GM21786 (cell line): ENCODE measurements around the gene RPS6KA6.

Experiments
- ATAC-seq: cut with Tn5 transposase; IDR thresholded peaks from one replicate; pipeline ENCODE4 v1.9.1; 2021; ENCODE audit not compliant: unreplicated experiment

The RPS6KA6 gene

DNA sequence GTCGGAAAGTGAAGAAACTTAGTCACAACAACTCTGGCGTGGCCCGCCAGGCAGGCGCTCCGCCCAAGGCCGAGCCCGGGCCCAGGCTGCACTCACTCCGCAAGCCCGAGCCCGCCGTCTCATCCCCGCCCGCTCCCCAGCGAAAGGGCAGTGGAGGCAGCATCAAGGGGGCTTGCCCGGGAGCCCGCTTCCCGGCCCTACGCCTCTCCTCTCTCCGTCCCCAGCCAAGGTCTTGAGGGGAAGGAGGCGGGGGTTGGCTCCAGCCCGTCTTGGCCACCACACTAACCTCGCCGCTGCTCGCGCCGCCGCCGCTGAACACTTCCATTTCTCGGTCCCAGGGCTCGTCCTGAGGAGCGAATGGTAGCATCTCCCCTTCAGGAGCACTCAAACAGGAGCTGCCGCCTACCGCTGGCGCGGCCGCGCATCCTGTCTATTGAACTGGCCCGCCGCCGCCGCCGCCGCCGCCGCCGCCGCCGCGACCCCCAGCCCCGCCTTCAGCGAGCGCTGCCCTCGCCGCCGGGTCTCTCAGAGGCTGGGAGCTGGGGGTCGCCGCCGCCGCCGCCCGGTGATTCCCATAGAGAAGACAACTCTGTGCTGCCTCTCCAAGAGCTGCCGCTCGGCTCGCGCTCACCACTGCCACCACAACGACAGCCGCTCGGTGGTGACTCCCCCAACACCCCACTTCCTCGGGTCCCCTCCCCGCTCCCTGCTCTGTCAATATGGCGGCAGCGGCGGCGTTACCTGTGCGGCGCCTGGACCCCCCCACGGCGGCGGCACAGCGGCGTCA lies at the start of gene RPS6KA6:
TSS of gene RPS6KA6 (minus strand) at position 667 of the 787 bp plus-strand sequence. CDS start at position 367, 300 bp downstream.
- no peak for ATAC-seq

DNA sequence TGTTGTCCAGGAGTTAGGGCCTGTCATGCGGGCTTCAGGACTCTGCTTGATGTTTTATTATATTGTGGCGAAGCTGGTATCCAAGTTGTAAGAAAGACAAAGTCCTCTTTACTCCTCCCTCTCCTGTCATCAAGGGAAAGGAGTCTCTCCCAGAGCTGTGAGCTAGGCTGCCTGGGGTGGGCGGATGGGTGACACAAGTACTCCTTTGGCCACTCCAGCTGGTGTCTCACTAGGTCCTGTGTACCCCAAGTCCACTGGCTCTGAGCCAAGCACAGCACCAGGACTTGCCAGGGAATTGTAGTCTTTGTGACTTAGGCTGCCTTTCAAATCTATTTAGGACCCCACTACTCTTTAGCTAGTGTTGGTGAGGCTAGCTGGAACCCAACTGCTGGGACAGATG lies 36.7 kb upstream of the RPS6KA6 start:
- no peak for ATAC-seq

GRCh38 chrX:84223261-84223660 lies 35.3 kb upstream of the RPS6KA6 start:
- no peak for ATAC-seq

- no peak for ATAC-seq
Observed at GRCh38 chrX:84221181-84221580, 33.2 kb upstream of the RPS6KA6 start.

DNA sequence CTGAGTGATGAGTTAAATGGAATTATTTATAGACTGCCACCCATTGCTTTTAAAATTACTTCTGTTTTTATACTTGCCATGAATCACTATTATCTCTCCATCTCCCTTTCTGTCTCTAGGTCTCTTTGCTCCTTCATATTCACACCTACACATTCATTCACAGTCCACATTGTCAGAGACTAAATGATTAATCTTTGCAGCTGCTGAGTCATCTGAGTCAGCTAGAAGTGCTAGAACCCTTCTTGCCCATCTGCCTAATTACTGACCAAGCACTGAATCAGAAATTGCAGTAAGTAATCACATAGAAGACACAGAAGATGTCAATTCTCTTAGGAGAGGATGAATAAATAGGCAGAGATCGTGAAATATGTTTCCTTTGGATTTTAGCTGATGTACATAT lies 31.6 kb upstream of the RPS6KA6 start:
- no peak for ATAC-seq

GRCh38 chrX:84218726-84219125 lies 30.7 kb upstream of the RPS6KA6 start:
- no peak for ATAC-seq

GRCh38 chrX:84216881-84217280 lies 28.9 kb upstream of the RPS6KA6 start:
- no peak for ATAC-seq

DNA sequence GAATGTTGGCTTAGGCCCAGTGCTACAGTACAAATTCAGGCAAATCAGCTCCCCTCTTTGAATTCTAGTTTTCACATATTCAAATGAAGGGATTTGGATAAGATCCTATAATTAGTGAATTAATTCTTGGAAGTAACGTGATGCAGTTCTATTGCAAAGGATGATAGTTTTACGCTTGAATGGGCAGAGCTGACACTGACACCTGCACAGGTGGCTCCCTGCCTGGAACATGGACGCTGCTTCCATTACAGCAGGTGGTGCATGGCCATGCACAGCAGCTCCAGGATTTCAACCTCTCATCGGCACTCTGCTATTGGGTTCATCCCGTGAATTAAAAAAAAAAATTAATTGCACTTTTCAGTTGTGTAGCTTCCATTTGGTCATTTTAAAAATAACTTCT lies 28.4 kb upstream of the RPS6KA6 start:
- no peak for ATAC-seq

DNA sequence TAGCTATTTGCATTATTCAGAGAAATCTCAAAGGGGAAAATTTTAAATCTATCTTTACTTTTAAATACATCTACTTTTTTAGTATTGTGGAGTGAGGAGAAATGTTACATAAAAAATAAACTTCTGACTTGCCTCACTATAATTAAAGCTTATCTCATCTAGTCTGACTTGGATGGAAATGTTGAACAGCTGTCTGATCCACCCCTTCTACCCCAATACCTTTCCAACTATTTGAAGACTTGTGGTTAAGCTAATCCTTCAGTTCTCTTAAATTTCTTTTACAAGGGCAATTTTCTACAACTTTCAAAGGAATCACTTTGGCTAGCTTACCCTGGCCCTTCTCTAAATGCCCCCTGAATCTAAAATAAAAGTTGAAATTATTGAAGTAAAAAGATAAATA lies 17.3 kb upstream of the RPS6KA6 start:
- no peak for ATAC-seq

- no peak for ATAC-seq
Observed at GRCh38 chrX:84199688-84200087, 11.7 kb upstream of the RPS6KA6 start.

DNA sequence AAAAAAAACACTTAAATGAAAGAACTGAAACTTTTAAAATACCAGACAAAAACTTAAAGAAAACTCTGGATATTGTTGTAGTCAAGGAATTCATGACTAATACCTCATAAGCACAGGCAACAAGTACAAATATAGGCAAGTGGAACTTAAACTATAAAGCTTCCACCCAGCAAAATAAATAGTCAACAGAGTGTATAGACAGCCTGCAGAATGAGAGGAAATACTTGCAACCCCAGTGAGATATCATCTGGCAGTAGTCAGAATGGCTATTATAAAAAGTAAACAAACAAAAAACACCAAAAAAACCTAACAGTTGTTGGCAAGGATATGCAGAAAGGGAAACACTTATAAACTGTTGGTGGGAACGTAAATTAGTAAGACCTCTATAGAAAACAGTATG lies 9.6 kb upstream of the RPS6KA6 start:
- ATAC-seq, result no peak

DNA sequence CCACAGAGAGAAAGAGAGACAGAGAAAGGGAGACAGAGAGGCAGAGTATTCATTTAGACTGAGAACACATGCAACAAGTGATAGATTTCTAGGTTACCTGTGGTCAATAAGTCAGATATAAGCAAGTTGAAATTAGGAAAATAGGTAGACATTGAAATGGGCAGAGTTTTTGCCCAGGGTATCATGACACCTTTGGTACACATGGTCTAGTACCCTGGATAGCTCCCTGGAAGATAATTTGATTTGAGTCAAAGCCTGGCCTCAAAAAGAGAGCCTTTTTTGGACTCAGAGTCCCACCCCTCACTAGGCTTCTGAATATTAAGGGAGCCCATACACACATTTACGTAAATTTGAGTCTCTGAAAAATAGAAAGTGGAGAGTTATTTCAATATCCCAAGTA lies 4.0 kb upstream of the RPS6KA6 start:
- ATAC-seq, result no peak

DNA sequence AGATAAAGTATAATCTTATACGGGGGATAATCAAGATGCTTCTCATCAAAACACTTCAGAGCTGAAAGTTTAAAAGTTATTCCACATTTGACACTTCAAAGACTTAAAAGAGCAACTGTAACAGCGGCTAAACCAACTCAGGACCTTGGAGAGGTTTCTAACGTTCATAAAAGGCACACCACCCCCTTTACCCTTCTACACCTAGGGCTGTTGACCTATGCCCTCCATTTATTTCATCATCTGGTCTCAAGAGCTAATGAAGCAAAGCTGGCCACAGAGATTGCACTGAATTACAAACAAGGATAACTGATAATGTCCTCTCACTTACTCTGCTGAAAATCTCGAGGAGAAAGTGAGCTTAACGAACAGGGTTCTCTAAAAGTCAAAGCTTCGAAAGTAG lies 1.1 kb upstream of the RPS6KA6 start:
- ATAC-seq, result no peak

DNA sequence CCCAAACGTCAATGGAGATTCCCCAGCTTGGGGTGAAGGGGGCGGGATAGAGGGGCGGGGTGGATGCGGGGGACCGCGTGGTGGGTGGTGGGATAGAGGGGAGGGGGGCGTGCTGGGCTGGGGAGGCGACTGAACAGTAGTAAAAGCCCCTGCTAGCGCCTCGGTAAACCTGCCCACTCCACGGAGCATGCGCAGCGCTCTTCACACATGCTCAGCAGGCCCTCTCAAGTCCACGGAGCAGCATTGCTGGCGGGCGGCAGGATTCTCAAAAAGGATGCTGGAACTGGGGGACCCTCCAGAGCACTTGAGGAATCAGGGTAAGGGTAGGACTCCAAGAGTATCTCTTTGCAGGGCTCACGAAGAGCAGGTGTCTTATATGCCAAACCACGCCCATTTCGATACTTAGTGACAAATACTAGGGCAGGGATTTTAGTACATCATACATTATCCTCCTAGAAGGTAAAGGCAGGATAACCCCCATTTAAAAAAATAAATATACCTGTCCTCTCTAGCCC lies 378 bp upstream of the RPS6KA6 start:
- ATAC-seq, result no peak

DNA sequence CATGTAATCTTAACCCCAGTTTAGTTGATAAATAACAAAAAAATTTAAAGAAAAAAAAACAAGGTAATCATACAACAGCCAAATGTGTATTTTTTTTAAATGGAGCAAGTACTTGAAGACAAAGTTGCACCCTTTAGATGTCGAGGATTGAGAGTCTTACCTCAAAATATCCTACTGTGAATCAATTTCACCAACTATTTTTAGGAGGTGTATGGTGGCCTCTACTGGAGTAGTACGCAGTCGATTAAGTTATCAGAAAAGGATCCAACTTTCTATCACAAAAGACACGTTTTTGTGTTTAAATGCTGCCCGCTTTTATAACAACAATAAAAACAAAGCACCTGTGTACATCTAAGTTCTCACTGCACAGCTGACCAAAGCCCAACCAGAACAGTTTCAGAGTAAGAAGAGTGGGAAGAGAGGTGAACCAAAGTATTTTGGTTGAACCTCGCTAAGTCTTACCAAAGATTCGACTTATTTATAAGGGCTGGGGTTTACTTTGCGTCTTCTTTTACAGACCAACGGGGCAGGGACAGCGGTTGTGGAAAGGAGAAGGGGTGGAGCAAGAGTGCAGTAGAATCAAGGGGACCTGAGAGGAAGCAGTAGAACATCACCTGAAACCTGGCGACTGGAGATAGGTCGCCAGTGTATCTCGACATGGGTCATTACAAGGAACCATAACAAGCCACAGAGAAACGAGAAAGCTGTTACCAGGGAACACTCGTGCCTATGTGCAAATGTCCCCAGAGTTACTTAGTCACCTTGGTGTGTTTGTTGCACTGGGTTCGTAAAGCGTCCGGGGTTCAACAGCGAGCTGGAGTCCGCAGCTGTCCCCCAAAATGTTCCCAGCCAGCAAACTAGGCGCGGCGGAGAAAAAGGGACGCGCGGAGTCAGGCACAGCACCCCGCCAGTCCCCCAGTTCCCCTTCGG lies 1.1 kb downstream of the RPS6KA6 start:
- no peak for ATAC-seq

DNA sequence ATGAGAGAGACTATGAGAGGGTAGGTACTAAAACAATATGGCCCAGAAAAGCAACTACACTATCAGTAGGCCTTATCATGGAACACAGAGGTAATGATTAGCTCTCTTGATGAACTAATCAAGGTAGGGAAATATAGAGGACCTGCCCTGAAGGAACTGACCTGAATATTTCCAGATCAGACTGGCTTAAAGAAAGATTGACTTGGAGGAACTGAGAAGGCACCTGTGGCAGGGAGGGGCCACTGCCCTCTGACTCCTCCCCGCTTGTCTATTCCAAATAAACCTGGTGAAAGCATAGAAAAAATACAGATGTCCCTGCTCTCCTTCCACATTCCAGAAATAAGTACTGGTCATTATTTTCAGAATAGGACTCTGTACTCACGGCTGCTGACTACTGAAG lies 5.5 kb downstream of the RPS6KA6 start:
- no peak for ATAC-seq

DNA sequence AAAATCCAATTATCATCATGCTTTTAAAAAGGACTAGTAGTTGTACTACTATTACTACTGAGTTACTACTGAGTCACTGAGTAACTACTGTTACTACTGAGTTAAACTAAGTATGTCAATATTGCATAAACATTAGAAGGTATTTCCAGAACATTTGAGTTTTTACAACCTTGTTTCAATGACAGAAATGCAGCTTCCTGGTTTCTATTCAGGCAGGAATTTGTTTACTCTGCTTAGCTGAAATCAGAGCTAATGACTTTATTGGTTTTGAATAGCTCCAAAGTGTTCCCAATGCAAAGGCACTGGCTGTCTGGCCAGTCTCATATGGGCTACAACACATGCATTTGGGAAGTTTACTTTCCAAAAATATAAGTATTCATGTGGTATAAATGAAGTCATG lies 12.0 kb downstream of the RPS6KA6 start:
- ATAC-seq, result no peak

GRCh38 chrX:84175274-84175673 lies 12.7 kb downstream of the RPS6KA6 start:
- no peak for ATAC-seq

- ATAC-seq, result no peak
Observed at GRCh38 chrX:84174348-84174747, 13.7 kb downstream of the RPS6KA6 start.

GRCh38 chrX:84170931-84171330 lies 17.1 kb downstream of the RPS6KA6 start:
- ATAC-seq, result no peak

- ATAC-seq, result no peak
Observed at GRCh38 chrX:84168574-84168973, 19.4 kb downstream of the RPS6KA6 start.

DNA sequence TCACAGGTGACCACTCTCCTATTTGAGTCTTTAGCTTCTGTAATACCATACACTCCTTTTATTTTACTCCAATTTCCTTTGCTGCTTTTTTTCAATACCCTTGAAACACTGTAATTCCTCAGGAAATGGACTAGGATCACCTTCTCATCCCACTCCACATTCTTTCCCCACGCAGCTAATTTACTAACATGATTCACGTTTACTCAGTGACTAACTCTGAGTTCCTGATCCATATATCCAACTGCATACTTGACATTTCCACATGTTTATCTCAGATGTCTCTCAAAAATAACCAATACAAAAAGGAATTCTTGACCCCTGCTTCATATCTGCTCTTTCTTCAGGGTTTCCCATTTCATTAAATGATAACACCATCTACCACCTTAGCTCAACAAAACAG lies 19.9 kb downstream of the RPS6KA6 start:
- ATAC-seq, result no peak
